HG03025 (cell line): ENCODE results near the gene MRPL48.
"Not testable (repeated sequence)": the region's sequence is repeated elsewhere in the genome, so short reads cannot be mapped to it uniquely, and the experiment has no call there.

Experiments
- ATAC-seq: cut with Tn5 transposase; IDR thresholded peaks from one replicate; pipeline ENCODE4 v1.9.1; 2021; ENCODE audit warnings: mild to moderate bottlenecking, moderate library complexity; ENCODE audit not compliant: unreplicated experiment, low FRiP score

Gene MRPL48

DNA sequence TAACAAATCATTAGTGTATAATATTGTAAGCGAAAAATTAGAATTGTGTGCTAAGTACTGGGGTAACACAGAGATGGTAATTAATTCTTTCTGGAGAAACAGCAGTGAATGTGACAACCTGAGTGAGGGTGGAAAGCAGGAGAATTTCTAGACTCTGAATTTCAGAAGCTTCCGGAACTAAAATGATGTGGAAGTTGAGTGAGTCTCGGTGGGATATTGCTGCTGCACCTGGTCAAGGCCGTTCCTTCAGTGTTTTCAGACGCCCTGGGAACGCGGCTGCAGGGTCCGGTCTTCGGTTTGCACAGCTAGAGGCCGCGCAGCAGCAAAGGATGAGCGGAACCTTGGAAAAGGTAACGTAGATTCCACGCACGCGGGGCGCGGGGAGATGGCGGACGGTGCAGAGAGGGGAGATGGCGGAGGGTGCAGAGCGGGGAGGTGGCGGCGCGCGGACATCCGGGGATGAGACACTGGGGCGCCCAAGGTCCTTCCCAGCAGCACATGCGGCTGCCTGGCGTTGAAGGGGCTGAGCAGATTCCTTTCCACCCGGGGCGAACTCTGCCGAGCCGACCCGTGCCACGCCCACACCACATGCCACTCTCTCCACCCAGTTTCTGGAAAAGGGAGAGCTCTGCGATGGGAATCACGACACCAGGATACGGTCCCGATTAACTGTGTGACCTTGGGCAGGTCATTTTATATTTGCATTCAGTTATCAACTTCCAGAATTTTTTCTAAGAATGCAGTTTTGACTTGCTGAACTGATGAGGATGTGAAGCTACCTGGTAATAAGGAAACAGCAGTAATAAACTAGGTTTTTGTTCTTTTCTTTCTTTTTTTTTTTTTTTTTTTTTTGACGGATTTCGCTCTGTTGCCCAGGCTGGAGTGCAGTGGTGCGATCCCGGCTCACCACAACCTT is at the start of gene MRPL48:
MRPL48 (plus strand) TSS at position 232 of the 916 bp plus-strand sequence; CDS start at position 330, 98 bp downstream.
- peak; percentile 88 for ATAC-seq

DNA sequence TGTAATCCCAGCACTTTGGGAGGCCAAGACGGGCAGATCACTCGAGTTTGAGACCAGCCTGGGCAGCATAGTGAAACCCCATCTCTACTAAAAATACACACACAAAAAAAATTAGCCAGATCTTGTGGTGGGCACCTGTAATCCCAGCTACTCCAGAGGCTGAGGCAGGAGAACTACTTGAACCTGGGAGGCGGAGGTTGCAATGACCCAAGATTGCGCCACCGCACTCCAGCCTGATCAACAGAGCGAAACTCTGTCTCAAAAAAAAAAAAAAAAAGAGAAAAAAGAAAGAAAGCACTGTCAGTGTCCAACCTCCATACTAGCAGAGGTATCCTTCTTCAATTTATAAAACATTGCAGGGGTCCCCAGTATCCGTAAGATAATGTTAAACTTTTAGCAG is 44.6 kb upstream of the MRPL48 start:
- ATAC-seq, result no peak

DNA sequence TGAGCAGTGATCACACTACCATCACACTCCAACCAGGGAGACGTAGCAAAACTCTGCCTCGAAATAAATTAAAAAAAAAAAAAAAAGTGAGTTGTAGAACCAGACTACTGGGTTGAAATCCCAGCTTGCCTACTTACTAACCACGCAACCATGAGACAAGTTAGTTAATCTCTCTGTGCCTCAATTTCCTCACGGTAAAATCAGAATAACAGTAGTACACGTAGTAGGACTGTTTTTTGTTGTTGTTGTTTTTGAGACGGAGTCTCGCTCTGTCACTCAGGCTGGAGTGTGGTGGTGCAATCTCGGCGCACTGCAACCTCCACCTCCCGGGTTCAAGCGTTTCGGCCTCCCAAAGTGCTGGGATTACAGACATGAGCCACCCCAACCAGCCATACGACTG is 41.0 kb upstream of the MRPL48 start:
- no peak for ATAC-seq

DNA sequence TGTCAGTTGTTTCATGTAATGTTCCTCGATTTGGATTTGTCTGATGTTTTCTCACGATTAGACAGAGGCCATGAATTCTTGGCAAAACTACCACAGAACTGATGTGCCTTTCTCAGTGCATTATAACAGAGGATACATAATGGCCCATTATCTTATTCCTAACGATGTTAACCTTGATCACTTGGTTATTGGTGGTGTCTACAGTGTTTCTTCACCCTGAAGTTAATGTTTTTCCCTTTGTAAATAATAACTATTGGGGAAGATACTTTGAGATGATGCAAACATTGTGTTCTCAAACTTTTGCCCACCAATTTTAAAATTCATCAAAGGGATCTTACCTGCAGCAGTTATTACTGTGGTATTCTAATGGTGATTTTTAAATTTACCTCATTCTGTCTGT is 39.9 kb upstream of the MRPL48 start:
- ATAC-seq, result no peak

DNA sequence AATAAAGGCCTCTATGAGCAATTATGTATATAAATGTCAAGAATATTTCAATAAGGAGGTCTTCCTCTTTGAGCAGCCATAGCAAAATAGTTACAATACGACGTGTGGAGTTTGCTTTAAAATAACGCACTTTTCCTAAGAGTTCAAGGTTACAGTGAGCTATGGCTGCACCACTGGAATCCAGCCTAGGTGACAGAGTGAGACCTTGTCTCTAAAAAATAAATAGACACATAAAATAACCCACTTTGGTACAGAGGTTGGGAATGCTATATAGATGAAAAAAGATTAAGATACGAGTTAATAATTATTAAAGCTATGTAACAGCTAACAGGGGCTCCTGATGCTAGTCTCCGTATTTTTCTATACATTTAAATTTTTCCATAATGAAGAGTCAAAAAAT is 39.4 kb upstream of the MRPL48 start:
- ATAC-seq, result no peak

DNA sequence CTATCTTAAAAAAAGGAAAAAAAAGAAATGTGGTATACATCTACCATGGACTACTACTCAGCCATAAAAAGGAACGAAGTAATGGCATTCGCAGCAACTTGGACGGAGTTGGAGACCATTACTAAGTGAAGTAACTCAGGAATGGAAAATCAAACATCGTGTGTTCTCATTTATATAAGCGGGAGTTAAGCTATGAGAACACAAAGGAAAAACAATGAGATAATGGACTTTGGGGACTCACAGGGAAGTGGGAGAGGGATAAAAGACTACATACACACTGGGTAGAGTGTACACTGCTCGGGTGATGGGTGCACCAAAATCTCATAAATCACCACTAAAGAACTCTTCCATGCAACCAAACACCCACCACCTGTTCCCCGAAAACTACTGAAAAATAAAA is 38.6 kb upstream of the MRPL48 start:
- ATAC-seq, result no peak

DNA sequence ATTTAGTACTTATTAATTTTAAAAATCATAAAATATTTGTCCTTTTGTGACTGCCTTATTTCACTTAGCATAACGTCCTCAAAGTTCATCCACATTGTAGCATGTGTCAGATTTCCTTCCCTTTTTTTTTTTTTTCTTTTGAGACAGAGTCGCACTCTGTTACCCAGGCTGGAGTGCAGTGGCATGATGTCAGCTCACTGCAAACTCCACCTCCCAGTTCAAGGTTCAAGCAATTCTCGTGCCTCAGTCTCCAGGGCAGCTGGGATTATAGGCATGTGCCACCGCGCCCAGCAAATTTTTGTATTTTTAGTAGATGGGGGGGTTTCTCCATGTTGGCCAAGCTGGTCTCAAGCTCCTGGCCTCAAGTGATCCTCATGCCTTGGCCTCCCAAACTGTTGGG is 37.4 kb upstream of the MRPL48 start:
- ATAC-seq, result no peak

DNA sequence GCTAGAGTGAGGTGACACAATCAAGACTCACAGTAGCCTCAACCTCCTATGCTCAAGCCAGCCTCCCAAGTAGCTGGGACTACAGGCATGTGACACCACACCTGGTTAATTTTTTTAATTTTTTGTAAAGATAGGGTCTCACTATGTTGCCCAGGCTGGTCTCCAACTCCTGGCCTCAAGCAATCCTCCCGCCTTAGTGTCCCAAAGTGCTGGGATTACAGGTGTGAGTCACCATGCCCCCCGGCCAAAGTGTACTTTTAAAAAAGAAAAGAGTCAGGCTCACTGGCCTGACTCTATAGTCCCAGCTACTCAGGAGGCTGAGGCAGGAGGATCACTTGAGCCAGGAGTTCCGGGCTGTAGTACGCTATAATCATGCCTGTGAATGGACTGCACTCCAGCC is 36.8 kb upstream of the MRPL48 start:
- ATAC-seq, result not testable (repeated sequence)

DNA sequence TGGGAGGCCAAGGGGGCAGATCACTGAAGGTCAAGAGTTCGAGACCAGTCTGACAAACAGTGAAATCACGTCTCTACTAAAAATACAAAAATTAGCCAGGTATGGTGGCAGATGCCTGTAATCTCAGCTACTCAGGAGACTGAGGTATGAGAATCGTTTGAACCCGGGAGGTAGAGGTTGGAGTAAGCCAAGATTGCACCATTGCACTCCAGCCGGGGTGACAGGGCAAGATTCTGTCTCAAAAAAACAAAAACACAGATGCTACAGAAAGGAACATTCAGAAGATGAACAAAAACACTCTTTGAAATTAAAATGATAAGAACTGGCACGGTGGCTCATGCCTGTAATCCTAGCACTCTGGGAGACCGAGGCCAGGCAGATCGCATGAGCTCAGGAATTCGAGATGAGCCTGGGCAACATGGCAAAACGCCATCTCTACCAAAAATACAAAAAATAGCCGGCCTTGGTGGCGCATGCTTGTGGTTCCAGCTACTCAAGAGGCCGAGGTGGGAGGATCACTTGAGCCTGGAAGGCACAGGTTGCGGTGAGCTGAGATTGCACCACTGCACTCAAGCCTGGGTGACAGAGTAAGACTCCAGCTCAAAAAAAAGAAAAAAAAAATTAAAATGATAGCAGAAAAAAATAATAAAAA is 35.3 kb upstream of the MRPL48 start:
- no peak for ATAC-seq

DNA sequence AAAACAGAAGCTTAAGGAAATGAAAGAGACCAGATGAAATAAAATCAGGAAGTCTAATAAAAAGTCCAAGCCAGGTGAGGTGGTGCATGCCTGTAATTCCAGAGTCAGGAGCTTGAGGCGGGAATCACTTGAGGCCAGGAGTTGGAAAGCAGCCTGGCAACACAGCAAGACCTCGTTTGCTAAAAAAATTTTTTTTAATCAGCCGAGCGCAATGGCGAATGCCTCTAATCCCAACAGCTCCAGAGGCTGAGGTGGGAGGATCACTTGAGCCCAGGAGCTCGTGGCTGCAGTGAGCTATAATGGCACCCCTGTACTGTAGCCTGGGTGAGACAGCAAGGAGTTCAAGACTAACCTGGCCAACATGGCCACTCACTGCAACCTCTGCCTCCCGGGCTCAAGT is 34.8 kb upstream of the MRPL48 start:
- ATAC-seq, result no peak

DNA sequence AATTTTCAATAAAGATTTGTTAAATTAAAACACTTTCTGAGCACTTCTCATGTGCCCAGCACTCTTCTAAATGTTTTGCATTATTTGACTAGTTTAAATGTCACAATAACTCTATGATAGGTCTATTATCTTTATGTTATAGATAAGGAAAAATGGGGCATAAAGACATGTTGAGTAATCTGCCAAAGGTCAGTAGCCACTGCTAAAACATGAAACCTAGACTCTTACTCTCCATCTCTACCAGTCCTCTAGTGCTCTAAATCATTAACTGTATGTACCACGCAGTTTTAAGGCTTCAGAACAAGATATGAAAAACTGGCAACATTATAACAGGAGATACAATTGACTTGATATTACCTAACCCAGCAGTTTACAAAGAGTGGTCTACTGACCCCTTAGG is 33.7 kb upstream of the MRPL48 start:
- no peak for ATAC-seq

DNA sequence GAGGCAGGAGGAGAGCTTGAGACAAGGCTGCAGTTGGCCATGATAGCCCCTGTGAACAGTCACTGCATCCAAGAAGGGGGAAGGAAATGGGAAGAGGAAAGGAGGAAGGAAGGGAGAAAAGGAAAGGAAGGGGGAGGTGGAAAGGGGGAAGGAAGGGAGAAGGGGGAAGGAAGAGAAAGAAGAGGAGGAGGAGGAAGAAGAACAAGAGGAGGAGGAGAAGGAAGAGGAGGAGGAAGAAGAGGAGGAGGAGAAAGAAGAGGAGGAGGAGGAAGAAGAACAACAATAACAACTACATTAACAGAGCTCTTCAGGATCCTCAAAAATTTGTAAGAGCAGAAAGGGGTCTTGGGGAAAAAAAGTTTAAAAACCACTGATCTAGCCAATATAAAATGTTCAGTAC is 32.0 kb upstream of the MRPL48 start:
- no peak for ATAC-seq

DNA sequence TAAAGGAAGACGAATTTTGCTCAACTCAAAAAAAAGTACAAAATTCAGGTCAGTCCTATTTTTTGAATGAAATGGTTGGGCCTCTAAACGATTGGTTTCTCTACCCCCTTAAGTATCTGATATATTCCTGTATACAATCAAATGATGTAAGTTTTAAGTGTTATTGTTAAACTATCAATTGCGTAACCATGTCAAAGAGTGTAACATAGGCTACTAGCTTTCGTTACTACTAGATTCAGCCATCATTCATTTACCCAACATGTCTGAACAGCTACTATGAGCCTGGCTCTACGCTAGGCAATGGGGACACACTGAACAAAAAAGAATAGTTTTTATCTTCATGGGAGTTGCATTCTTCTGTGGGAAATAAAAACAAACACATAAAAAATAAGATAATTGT is 30.1 kb upstream of the MRPL48 start:
- ATAC-seq, result no peak

DNA sequence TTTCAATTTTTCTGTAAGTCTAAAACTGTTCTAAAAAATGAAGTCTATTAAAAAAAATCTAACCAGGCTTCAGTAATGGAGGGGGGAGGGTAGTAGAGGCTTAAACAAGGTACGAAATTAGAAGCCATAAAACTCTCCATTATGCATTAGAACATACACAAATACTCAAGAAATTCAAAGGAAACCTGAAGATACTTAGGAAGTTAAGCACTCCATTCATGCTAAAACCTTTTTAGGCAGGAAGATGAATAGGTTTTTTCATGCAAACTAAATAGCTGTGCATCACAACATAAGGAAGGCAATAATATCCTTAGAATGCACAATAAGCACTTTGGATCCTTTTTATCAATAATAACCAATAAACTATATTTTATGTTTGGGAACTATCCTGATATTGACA is 29.2 kb upstream of the MRPL48 start:
- no peak for ATAC-seq

DNA sequence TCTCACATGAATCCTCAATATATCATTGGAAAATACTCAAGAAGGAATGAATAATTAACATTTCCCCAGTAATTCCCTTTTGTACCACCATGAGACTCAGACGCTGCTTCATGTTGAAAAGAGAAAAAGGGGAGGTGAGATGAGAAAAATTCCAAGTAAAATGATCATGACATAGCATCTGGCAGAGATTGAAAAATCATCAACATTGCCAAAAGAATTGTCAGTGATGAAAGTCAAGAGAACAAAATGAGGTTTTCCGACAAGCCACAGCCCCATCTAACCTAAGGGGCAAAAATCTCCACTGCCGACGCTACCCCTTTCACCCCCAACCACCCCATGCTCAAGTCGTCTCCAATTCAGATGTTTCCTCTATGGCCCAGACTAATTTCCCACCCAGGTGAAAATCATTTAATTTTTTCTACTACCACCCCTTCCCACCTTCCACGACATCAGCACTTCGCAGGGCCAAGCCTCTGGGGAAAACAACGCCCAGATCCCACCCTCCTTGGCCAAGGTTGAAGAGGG is 28.0 kb upstream of the MRPL48 start:
- no peak for ATAC-seq

DNA sequence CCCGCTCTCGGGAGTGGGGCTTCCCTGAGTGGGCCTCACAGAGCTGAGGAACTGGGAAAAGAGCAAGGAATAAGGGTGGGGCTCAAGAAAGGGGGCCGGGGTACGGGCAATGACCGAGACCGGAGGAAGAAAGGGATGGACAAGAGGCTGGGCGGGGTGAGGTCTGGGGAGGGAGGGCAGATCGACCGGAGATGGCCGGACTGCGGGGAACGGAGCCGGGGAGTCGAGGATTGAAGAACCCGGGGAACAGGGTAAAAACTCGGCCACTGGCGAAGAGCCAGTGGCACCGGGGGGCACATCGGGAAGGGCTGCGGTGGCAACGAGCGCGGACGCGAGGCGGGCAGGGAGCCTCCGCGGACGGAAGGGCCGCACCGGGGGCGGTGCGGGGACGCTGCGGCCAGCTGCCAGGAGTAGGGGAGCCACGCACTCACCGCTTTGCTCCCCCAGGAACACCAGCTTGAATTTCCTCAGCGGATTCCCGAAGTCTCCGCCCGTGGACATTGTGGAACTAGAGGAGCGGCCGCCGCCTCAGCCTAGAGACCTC is 27.5 kb upstream of the MRPL48 start:
- ATAC-seq, result peak; percentile 5

DNA sequence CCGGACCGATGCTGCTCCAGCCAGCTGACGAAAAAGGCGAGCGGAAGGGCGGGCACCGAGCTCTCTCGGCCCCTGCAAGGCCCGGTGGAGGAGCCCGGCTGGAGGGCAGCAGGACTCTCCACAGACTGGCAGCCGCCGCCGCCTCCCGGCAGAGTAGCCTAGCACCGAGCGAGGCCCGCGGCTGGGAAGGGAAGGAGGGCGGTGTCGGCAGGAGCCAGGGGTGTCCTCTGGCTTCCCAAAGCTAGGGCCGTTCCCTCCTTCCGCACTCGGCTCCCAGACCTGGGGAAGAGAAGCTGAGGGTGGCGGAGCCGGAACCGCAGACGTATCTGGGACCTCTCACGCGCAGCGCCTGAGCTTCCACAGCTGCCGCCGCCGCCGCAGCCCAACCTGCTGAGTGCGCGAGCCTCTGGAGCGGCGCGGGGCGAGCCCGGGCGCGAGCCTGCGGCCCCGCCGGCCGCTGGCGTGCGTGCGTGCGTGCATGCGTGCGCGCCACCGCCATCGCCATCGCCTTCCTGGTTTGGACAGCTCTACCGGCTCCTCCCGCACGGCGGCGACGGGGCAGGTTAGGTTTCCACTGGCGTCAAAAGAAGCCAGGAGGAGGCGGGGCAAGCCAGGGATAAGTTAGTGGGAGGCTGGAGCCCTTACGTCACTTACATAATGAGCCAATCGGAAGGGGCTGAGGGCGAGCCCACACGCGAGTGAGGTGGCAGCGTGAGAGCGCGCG is 26.8 kb upstream of the MRPL48 start, which contains the start of gene RAB6A:
RAB6A (minus strand) TSS at position 396 of the 724 bp plus-strand sequence. CDS start 439 bp downstream, outside the sequence.
- peak; percentile 93 for ATAC-seq

DNA sequence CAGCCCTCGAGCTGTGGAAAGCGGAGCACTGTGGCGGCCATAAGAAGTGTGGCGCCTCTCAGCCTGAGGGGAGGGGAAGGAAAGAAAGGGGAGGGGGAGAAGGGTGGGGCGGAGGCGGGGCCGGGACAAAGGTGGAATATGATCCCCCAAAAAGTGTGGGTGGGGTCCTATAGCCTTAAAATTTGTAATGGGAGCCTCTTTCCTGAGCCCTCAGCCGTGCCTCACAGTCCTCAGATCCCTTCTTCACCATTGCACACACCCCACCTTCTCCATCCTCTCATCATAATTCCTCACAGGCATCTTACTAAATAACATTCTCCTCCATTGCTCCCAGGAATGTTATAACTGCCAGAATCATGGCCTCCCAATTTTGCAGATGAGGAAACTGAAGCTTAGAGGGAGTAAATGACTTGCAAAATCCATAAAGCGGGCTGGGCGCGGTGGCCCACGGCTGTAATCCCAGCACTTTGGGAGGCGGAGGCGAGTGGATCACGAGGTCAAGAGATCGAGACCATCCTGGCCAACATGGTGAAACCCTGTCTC is 26.2 kb upstream of the MRPL48 start:
- ATAC-seq, result peak; percentile 4

DNA sequence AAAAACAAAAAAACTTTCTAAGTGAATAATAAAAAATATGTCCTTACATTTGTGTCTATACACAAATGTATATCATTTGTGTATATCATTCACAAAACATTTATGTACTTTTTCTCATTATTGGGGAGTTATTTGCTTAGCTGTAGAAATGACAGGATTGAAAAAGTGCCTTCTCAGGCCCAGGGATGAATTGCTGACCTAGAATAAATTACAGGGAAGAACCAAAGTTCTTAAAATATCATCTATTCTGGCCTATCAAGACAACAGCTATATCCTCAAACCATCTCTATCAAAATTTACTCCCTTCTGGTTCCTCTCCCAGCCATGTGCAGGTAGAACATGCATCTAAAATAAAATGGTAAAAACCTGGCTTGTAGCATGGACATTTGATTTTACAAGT is 24.9 kb upstream of the MRPL48 start:
- ATAC-seq, result no peak

DNA sequence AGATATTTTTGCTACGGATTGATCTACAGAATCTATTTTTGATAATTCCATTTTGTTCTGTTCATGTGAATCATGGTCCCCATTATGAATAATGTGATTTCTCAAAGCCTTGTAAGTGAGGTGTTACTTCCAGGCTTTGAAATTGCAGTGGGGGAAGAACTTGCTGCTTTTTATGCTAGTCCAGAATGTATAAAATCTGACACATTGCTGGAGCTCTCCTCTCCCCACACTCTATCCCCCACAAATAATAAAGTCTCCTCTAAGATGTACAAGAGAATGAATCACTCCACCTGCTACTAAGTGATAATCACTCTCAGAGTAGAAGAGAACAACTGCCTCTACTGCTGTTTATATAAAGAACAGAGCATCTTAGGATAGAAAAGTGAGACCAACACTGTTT is 20.9 kb upstream of the MRPL48 start:
- ATAC-seq, result no peak
